Endodermal cell (in vitro differentiated cells): ENCODE measurements around the gene RNF4. TPM values are rescaled to one million over a fixed set of nuclear protein-coding genes. Genes with fewer than 3 reads are reported as not detected.
"Not testable (repeated sequence)": the region's sequence is repeated elsewhere in the genome, so short reads cannot be mapped to it uniquely, and the experiment has no call there.

Experiments
- DNase-seq: peaks from one replicate; pipeline ENCODE4 v3.0.0-alpha.2; 2017
- H3K27ac ChIP-seq: 2 replicates; pipeline ENCODE4 v1.5.1; 2013; ENCODE audit warnings: mild to moderate bottlenecking, low read depth, low read length, moderate library complexity
- H3K27me3 ChIP-seq: 2 replicates; pipeline ENCODE4 v1.6.1; 2013; ENCODE audit warnings: mild to moderate bottlenecking, low read length, moderate library complexity; ENCODE audit not compliant: insufficient read depth, control insufficient read depth, poor library complexity, severe bottlenecking
- H3K36me3 ChIP-seq: 2 replicates; pipeline ENCODE4 v1.7.0; 2013; ENCODE audit warnings: mild to moderate bottlenecking, low read length, moderate library complexity; ENCODE audit not compliant: control insufficient read depth, insufficient read depth
- H3K4me1 ChIP-seq: one replicate; pipeline ENCODE4 v1.7.0; 2013; ENCODE audit warnings: low read length; ENCODE audit not compliant: control insufficient read depth, insufficient read depth
- H3K4me3 ChIP-seq: 2 replicates; pipeline ENCODE4 v1.5.1; 2013; ENCODE audit warnings: mild to moderate bottlenecking, low read length, moderate library complexity
- H3K9ac ChIP-seq: 2 replicates; pipeline ENCODE4 v1.6.1; 2013; ENCODE audit warnings: mild to moderate bottlenecking, low read length, moderate library complexity; ENCODE audit not compliant: poor library complexity, severe bottlenecking; ENCODE audit errors: extremely low read depth
- H3K9me3 ChIP-seq: 2 replicates; pipeline ENCODE4 v1.6.1; 2013; ENCODE audit warnings: mild to moderate bottlenecking, low read length, moderate library complexity; ENCODE audit not compliant: control insufficient read depth
- H3K27ac Mint-ChIP-seq: 2 replicates; pipeline ENCODE4 v1.8.0; 2020; ENCODE audit warnings: mixed read lengths
- H3K27me3 Mint-ChIP-seq: 2 replicates; pipeline ENCODE4 v1.8.0; 2021; ENCODE audit warnings: mild to moderate bottlenecking, mixed read lengths; ENCODE audit not compliant: insufficient read depth
- H3K36me3 Mint-ChIP-seq: 2 replicates; pipeline ENCODE4 v1.8.0; 2020; ENCODE audit warnings: low read depth, mixed read lengths
- H3K4me1 Mint-ChIP-seq: 2 replicates; pipeline ENCODE4 v1.8.0; 2020; ENCODE audit warnings: mixed read lengths
- H3K4me3 Mint-ChIP-seq: 2 replicates; pipeline ENCODE4 v1.8.0; 2020; ENCODE audit warnings: mild to moderate bottlenecking, moderate library complexity, mixed read lengths
- H3K9me3 Mint-ChIP-seq: 2 replicates; pipeline ENCODE4 v1.8.0; 2020; ENCODE audit warnings: mild to moderate bottlenecking, mixed read lengths
- WGBS, 2 experiments: methylation state at CpG; one replicate each; pipeline versions ENCODE4 v1.1.5 to v1.1.7; 2013; ENCODE audit warnings: missing lambda C conversion rate in 2 of 2, mixed read lengths in 1 of 2; ENCODE audit not compliant: insufficient coverage in 1 of 2, insufficient read length in 1 of 2; 5-methylcytosine and 5-hydroxymethylcytosine counted together
- total RNA-seq, 2 donors: library from RNA; stranded (reverse); fragmentation: NEBNext Ultra II Directional in 1 of 2; extraction: Animal tissue kit (Norgen Biotek cat#: 25700) in 1 of 2; gene quantifications; 2 replicates in 1 of 2; 3 replicates in 1 of 2; pipeline ENCODE4 v1.2.1, GENCODE V29; 2021
- TF ChIP-seq, protein P1 (sequence below): fragments of 200-600 bp; sonication (generic); conservative IDR thresholded peaks from 2 replicates; pipeline ENCODE4 v1.5.0; 2021; ENCODE audit warnings: antibody characterized with exemption, mild to moderate bottlenecking

The RNF4 gene
- total RNA-seq, 2 donors from 2014 or later, result 73.2 to 93.6 TPM

DNA sequence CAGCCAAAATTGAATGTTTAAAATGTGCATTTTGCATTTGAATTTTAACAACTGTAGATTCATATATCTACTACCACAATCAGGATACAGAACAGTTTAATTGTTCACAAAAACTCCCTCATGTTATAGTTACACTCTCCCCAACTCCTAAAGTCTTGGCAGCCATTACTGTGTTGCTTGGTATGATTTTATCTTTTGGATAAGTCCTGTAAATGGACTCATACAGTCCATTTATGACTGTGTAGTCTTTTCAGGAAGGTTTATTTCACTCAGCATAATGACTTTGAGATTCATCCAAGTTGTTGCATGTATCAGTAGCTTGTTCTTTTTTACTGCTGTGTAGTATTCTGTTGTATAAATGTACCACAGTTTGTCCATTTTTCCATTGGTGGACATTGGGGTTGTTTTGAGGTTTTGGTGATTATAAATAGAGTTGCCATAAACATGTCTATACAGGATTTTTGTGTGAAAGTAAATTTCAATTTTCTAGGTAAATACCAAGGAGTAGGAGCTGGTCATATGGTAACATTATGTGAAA is 77.4 kb downstream of the RNF4 start:
- Histone ChIP-seq H3K9ac (no peak overlapping the region), H3K36me3 (peaks cover 5% of the 10 kb centered on the region), H3K9me3 (no peaks in the 10 kb centered on the region), H3K27me3 (no peaks in the 10 kb centered on the region), H3K4me1 (no peaks in the 10 kb centered on the region), H3K27ac (no peak overlapping the region), H3K4me3 (no peak overlapping the region)
- DNase-seq, result no peak
- TF ChIP-seq, protein P1, sequence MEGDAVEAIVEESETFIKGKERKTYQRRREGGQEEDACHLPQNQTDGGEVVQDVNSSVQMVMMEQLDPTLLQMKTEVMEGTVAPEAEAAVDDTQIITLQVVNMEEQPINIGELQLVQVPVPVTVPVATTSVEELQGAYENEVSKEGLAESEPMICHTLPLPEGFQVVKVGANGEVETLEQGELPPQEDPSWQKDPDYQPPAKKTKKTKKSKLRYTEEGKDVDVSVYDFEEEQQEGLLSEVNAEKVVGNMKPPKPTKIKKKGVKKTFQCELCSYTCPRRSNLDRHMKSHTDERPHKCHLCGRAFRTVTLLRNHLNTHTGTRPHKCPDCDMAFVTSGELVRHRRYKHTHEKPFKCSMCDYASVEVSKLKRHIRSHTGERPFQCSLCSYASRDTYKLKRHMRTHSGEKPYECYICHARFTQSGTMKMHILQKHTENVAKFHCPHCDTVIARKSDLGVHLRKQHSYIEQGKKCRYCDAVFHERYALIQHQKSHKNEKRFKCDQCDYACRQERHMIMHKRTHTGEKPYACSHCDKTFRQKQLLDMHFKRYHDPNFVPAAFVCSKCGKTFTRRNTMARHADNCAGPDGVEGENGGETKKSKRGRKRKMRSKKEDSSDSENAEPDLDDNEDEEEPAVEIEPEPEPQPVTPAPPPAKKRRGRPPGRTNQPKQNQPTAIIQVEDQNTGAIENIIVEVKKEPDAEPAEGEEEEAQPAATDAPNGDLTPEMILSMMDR, result no peak
- no peak overlapping the region for H3K27ac Mint-ChIP-seq
- peaks cover 5% of the 10 kb centered on the region for H3K9me3 Mint-ChIP-seq
- no peaks in the 10 kb centered on the region for H3K27me3 Mint-ChIP-seq
- H3K4me1 Mint-ChIP-seq, result no peaks in the 10 kb centered on the region
- H3K4me3 Mint-ChIP-seq, result no peak overlapping the region
- peaks cover 18% of the 10 kb centered on the region for H3K36me3 Mint-ChIP-seq

- H3K9me3 Mint-ChIP-seq, H3K27ac ChIP-seq, H3K27me3 ChIP-seq, H3K4me3 ChIP-seq, H3K4me1 ChIP-seq, H3K9ac ChIP-seq, H3K27me3 Mint-ChIP-seq, H3K9me3 ChIP-seq, H3K27ac Mint-ChIP-seq, H3K36me3 ChIP-seq, H3K4me1 Mint-ChIP-seq, DNase-seq, H3K4me3 Mint-ChIP-seq: not testable (repeated sequence)
- 94 to 95% methylated on average over 9 to 15 of the region's 16 CpGs for WGBS, 2 experiments
- peaks cover 20% of the 10 kb centered on the region for H3K36me3 Mint-ChIP-seq
Measured at GRCh38 chr4:2546961-2547691, 78.2 kb downstream of the RNF4 start.

DNA sequence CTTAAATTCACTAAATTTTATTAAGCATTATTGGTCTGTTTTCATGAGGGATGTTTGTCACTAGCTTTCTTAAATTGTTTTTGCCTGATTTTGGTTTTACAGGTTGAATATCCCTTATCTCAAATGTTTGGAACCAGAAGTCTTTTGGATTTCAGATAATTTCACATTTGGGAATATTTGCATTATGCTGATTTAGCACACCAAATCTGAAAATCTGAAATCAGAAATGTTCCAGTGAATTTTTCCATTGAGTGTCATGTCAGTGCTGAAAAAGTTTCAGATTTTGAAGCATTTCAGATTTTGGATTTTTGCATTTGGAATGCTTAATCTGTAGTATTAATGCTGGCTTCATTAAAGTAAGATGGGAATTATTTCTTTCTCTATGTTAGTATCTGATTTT is 82.2 kb downstream of the RNF4 start:
- no peaks in the 10 kb centered on the region for H3K27me3 ChIP-seq
- H3K9me3 ChIP-seq, result no peaks in the 10 kb centered on the region
- no peak for DNase-seq
- H3K4me3 ChIP-seq, result no peak overlapping the region
- Mint-ChIP-seq H3K27me3 (no peaks in the 10 kb centered on the region), H3K9me3 (peaks cover 2% of the 10 kb centered on the region), H3K36me3 (peaks cover 14% of the 10 kb centered on the region), H3K4me1 (no peaks in the 10 kb centered on the region), H3K27ac (no peak overlapping the region), H3K4me3 (no peak overlapping the region)
- TF ChIP-seq, protein P1, result no peak
- no peaks in the 10 kb centered on the region for H3K36me3 ChIP-seq
- no peak overlapping the region for H3K9ac ChIP-seq
- no peak overlapping the region for H3K27ac ChIP-seq
- H3K4me1 ChIP-seq, result no peaks in the 10 kb centered on the region

DNA sequence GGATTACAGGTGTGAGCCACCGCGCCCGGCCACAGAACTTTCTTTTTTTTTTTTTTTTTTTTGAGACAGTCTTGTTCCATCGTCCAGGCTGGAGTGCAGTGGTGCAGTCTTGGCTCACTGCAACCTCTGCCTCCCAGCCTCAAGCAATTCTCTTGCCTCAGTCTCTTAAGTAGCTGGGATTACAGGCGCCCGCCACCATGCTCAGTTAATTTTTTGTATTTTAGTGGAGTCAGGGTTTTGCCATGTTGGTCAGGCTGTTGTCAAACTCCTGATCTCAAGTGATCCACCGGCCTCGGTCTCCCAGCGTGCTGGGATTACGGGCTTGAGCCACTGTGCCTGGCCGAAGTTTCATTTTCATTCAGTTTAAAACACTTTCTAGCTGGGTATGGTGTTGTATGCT is 83.9 kb downstream of the RNF4 start:
- Histone ChIP-seq H3K4me1 (no peaks in the 10 kb centered on the region), H3K9ac (no peak overlapping the region), H3K27me3 (no peaks in the 10 kb centered on the region), H3K9me3 (no peaks in the 10 kb centered on the region), H3K4me3 (no peak overlapping the region), H3K36me3 (peaks cover 7% of the 10 kb centered on the region), H3K27ac (no peak overlapping the region)
- Mint-ChIP-seq H3K4me1 (no peaks in the 10 kb centered on the region), H3K27me3 (no peaks in the 10 kb centered on the region), H3K36me3 (peaks cover 10% of the 10 kb centered on the region), H3K27ac (no peak overlapping the region), H3K4me3 (no peak overlapping the region), H3K9me3 (peaks cover 2% of the 10 kb centered on the region)
- 96 to 98% methylated on average over 8 to 11 of the region's 11 CpGs for WGBS, 2 experiments
- no peak for DNase-seq
- TF ChIP-seq, protein P1, result no peak
